Measurements from ENCODE around the gene TOE1.
"Not testable (repeated sequence)": the region's sequence is repeated elsewhere in the genome, so short reads cannot be mapped to it uniquely, and the experiment has no call there.

Gene TOE1

DNA sequence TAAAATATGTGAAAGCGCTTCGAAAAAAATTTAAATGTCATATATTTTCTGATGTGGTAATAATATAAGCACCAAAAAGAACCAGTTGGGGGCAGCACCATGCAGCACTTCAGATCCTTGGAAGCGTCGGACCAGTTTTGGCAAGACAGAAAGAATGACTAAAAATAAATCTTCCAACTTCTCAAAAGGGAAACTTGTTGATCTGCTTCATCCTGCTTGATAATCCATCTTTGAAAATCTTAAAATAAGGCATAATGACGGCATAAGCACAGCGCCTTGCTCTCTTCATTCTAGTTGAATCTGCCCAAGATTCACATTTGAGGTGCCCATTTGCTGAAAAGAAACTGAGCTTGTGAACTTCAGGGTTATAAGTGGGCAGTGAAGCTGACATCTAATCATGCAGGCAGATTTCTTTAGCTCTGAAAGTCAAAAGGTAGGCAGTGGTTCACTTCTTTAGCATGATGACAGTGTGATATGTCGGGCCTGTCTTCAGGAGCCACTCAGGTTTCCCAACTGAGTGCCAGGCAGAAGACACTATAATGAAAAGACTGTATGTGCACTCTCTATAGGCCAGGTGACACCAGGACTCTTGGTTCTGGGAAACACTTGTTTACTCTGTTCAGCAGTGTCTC lies 20.0 kb downstream of the TOE1 start:
- peak; percentile 81 for DNase-seq

DNA sequence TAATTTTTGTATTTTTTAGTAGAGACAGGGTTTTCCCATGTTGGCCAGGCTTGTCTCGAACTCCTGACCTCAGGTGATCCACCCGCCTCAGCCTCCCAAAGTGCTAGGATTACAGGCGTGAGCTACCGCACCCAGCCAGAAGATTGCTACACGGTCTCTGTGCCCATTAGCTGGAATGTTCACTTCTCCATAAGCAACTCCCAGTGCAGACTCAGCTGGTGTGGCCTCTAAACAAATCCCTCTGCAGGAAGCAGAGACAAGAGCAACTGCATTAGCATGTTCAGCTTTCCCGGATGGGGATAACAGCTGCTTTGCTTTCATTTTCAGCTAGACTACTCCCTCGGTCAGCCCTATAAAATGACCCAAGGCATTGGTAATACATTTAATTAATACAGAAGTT lies 21.0 kb downstream of the TOE1 start:
- peak; percentile 27 for DNase-seq

DNA sequence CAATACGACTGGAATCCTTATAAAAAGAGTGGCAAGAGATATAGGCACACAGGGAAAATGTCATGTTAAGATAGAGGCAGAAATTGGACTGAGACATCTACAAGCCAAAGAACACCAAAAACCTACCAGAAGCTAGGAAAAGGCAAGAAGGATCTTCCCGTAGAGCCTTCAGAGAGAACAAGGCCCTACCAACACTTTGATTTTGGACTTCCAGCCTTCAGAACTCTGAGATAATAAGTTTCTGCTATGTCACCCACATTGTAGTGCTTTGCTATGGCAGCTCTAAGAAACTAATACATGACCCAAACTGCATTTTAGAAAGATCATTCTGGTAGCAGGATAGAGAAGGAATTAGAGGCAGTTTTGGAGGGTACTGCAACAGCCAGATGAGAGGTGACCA lies 24.3 kb downstream of the TOE1 start:
- DNase-seq = no peak

DNA sequence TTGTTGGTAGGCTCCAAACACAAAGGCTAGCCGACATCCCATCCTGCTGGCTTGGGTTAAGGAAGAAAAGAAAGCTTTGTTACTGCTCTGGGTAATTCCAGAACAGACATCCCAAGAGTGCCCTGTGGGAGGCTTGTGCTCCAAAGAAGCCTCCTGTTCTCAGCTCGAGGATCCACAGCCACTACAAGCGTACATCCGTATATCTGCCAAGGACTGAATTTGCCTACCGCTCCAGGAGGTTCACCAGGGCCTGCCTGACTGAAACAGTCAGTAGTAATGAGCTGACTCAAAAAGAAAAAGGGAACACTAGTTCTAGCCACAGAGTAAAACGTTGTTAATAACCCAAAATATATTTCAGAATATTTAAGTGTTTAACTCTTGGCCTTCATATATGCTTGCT lies 25.1 kb downstream of the TOE1 start:
- DNase-seq = peak; percentile 54

- no peak for DNase-seq
These were observed 30.6 kb downstream of the TOE1 start for GRCh38 chr1:45370575-45370974.

DNA sequence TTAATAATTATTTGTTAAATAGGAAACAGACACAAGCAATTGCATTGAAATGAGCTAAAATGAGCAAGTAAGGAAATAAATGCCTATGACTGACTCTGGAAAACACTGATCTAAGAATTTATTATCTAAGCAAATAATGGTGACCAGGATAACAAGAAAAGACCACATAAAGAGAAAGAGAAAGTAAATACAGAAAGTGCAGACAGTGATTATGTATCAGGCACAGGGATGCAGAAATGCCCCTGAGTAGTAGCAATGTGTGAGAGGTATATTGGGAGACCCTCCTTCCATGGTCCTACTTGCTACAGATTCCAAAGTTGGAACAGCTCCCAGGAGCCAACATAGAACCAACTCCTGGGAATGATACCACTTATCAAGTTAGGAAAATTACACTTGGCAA lies 33.6 kb downstream of the TOE1 start:
- no peak for DNase-seq

- no peak for DNase-seq
These were observed 35.4 kb downstream of the TOE1 start for GRCh38 chr1:45375104-45376090.

GRCh38 chr1:45378184-45378583 lies 38.2 kb downstream of the TOE1 start:
- no peak for DNase-seq

GRCh38 chr1:45379524-45379923 lies 39.6 kb downstream of the TOE1 start:
- DNase-seq = no peak

- DNase-seq = no peak
These were observed 40.2 kb downstream of the TOE1 start for GRCh38 chr1:45380125-45380524.

DNA sequence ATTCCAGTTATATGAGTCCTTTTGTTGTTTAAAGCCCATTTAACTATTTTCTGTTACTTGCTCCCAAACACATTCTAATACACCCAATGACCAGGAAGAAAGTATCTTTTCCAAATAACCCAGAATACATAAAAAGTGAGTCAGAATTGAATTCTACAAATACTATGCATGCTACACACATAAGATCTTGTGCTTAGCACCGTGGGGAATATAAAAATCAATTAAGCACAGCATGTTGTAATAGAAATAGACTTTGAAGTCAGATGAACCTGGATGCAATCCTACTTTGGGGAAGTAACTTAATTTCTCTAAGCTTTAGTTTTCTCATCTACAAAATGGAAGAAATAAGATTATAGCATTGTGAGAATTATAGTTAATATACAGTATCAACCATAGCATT lies 40.8 kb downstream of the TOE1 start:
- DNase-seq = no peak

DNA sequence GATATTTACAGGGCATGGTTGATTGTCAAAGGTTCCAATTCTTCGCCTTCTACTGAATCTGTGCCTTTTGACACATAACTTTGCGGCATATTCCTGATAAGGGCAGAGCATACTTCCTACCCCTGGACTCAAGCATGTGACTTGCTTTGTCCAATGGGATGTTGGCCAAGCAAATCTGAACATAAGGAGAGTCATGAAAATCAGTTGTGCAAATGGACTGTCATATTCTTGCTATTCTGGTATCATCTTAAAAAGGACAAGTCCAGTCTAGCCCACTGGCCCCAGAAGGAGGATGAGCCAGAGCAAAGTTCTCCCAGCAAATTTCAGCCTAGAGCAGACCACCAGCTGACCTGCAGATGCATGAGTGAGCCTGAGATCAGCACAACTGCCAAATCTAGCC lies 41.3 kb downstream of the TOE1 start:
- no peak for DNase-seq

- DNase-seq = no peak
These were observed 43.2 kb downstream of the TOE1 start for GRCh38 chr1:45383191-45383590.

- not testable (repeated sequence) for DNase-seq
These were observed 44.2 kb downstream of the TOE1 start for GRCh38 chr1:45384213-45384612.

GRCh38 chr1:45385302-45385701 lies 45.3 kb downstream of the TOE1 start:
- DNase-seq = no peak

DNA sequence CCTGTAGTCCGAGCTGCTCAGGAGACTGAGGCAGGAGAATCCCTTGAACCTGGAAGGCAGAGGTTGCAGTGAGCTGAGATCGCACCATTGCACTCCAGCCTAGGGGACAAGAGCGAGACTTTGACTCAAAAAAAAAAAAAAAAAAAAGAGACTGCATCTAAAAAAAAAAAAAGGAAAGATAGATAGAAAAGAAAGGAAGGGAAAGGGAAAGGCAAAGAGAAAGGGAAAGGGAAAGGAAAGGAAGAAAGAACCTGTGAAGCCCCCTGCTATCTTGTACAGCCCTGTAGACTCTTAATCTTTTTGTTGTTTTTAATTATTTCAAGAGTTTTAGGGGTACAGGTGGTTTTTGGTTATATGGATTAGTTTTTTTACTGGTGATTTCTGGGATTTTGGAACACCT lies 46.2 kb downstream of the TOE1 start:
- DNase-seq = no peak
